DMS114 treated with DMSO at 0.1 percent for 48 hours (cell line): ENCODE results near the gene PCNA.

ENCODE experiments used
- DNase-seq: peaks from one replicate; lab custom pipeline; 2025; ENCODE audit not compliant: unreplicated experiment; lab: John Stamatoyannopoulos, UW

The PCNA gene

DNA sequence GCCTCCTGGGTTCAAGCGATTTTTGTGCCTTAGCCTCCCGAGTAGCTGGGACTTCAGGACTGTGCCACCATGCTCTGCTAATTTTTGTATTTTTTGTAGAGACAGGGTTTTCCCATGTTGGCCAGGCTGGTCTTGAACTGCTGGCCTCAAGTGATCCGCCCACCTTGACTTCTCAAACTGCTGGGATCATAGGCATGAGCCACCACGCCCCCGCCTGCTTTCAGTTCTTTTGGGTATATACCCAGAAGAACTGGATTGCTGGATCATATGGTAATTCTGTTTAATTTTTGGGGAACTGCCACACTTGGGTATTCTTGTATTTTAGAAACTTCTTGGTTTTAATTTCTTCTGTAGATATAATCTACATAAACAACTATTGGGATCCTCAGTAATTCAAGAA lies 24.1 kb upstream of the PCNA start:
- no peak for DNase-seq

GRCh38 chr20:5141615-5142014 lies 21.9 kb upstream of the PCNA start:
- DNase-seq: no peak

GRCh38 chr20:5140195-5140594 lies 20.4 kb upstream of the PCNA start:
- no peak for DNase-seq

GRCh38 chr20:5136096-5136495 lies 16.3 kb upstream of the PCNA start:
- DNase-seq: no peak

- DNase-seq: no peak
Measured at GRCh38 chr20:5135363-5136012, 15.7 kb upstream of the PCNA start.

DNA sequence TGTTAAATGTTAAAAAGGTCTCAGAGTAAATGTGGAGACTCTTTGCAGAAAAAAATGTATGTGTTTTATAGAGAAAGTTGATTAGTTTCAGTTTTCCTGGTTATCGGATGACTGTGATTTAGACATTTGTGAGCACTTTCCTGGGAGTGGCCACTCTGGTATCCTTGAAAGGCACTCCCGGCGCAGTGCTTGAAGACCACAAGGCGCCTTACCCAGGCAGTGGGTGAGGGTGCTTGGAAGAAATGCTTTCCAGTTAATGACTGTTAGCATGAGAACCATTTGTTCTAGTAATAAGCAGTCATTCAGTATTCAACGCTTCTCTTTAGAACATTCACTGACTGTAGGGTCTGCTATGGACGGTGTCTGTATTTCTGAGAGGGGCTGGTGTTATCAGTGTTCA lies 14.2 kb upstream of the PCNA start:
- no peak for DNase-seq

- no peak for DNase-seq
Measured at GRCh38 chr20:5131502-5131901, 11.7 kb upstream of the PCNA start.

GRCh38 chr20:5128886-5129285 lies 9.1 kb upstream of the PCNA start:
- DNase-seq: no peak

DNA sequence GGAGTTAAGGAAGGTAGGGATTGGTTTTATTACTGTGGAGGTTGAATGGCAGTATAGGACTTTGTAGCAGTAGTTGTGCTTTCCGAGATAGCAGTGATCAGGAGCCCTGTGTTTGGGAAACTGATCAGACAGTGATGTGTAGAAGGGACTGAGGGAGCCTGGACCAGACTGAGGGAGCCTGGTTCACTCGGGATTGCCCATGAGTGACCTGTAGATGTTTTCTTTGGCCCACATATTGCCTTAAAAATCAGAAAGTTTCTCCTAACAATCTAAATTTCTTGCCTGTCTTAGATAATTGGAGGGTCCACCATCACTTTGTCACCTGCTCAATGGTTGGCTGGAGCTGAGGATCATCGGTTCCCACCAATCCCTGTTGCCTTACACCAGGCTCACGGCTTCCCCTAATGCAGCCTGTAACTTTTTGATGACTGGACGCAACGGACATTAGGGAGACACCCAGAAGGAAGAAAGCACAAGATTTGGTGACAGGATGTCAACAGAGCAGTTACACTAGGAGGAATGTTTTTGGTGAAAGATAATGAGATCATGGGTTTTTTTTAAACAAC lies 8.2 kb upstream of the PCNA start:
- no peak for DNase-seq

- DNase-seq: peak; percentile 45
Measured at GRCh38 chr20:5127204-5127858, 7.6 kb upstream of the PCNA start.

GRCh38 chr20:5126512-5127203 lies 6.9 kb upstream of the PCNA start, which contains the start of gene CDS2:
Gene CDS2 (plus strand): TSS chr20:5127008. CDS start chr20:5127093, 85 bp downstream.
- DNase-seq: peak; percentile 98

DNA sequence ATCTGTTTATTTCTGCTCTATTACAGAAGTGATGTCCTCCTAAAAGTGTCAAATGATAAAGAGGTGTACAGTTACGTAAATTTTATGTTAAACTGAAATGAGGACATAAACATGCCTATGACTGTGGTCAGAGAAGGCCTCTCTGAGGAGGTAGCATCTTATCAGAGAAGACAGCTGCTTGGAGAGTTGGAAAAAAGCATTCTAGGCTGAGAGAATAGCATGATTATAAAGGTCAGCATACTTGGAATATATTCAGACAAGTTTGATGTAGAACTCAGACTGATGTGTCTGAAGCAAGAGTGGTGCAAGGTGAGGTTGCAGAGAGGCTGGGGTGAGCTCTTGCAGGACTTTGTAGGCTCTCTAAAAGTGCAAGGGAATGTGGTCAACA lies 3.1 kb upstream of the PCNA start:
- DNase-seq: no peak

DNA sequence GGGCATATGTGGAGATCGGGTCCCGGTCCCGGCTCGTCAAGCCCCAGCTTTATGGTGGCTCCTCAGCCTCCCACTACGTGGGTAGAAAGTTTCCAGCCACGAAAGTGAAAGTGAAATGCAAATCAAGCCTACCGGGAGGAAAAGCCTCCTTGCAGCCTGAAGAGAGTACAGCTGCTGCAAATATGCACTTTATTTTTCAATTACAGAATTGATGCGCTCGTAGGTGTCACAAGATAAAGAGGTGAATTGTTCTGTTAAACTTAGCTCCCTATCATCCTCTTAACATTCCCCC lies 373 bp upstream of the PCNA start:
- no peak for DNase-seq

- DNase-seq: no peak
Measured at GRCh38 chr20:5119143-5119434, 669 bp downstream of the PCNA start.

- DNase-seq: no peak
Measured at GRCh38 chr20:5118220-5119142, 1.3 kb downstream of the PCNA start.

DNA sequence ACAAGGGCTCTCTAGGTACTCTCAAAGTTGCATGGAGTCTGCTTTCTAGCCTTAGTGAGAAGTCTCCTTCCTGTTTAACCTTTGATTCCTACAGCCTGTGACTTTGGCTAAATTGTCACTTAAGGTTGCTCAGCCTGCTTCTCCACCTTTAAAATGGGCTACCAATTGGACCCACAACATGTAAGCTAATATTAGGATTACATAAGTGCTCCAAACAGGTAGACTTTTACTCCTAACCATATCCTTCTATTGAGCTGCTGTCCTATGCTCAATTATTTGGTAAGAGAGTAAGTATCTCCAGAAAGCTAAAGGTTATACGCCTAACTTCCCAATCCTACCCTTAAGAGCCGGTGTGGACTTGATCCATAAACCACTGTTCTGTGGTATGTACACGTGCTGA lies 2.9 kb downstream of the PCNA start:
- DNase-seq: no peak

GRCh38 chr20:5114403-5114802 lies 5.4 kb downstream of the PCNA start:
- DNase-seq: no peak

GRCh38 chr20:5113615-5113986 lies 6.2 kb downstream of the PCNA start:
- DNase-seq: no peak

DNA sequence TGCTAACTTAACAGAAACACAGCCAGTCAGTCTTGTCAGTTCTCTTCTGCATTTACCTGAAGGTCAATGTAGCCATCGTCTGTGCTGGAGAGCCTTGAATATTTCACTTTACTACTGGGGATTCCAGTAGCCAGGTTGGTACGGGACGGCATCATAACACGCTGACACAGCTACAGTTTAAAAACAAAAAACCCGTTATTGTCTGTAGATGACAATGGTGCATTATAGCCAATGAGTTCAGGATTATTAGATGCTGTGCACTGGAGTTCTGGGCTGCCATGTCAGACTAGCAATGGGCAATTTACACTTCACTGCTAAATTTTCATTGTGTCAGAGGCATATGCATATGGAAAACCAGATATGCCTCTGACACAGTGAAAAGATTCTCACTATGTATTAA lies 10.5 kb downstream of the PCNA start:
- no peak for DNase-seq

- DNase-seq: no peak
Measured at GRCh38 chr20:5104479-5104878, 15.3 kb downstream of the PCNA start.

GRCh38 chr20:5100684-5101347 lies 18.9 kb downstream of the PCNA start:
- DNase-seq: peak; percentile 52
